ENCODE results near the gene PUDP.

PUDP gene

DNA sequence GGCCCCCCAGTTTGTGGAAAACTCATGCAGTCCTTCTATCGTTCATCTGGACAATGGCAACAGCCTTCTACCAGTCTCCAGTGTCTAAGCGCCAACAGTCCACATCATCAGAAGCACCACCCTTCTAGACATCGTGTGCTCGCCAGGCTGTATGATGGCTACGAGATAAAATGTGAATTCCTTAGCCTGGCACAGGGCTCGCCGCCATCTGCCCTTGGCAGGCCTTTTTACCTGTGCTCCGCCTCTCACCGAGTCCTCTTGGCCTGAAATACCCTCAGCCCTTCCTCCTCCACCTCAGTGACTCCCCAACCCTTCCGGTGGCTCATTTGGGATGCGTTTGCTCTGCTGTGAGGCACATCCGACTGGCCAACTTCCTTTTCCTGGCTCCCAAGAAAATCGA lies 16.3 kb downstream of the PUDP start:
- no peak for DNase-seq (ENCODE audit: low read depth)
- no peak overlapping the region for H3K4me3 ChIP-seq (ENCODE audit: low read depth, low read length)
- in situ Hi-C loops (cut with HindIII; ENCODE audit: low sequenced_read_pairs), result no loop called here
- TF ChIP-seq, protein P1, sequence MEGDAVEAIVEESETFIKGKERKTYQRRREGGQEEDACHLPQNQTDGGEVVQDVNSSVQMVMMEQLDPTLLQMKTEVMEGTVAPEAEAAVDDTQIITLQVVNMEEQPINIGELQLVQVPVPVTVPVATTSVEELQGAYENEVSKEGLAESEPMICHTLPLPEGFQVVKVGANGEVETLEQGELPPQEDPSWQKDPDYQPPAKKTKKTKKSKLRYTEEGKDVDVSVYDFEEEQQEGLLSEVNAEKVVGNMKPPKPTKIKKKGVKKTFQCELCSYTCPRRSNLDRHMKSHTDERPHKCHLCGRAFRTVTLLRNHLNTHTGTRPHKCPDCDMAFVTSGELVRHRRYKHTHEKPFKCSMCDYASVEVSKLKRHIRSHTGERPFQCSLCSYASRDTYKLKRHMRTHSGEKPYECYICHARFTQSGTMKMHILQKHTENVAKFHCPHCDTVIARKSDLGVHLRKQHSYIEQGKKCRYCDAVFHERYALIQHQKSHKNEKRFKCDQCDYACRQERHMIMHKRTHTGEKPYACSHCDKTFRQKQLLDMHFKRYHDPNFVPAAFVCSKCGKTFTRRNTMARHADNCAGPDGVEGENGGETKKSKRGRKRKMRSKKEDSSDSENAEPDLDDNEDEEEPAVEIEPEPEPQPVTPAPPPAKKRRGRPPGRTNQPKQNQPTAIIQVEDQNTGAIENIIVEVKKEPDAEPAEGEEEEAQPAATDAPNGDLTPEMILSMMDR (IDR thresholded peaks at IDR 0.05; ENCODE audit: low read depth, low read length, missing control alignments), result no peak

DNA sequence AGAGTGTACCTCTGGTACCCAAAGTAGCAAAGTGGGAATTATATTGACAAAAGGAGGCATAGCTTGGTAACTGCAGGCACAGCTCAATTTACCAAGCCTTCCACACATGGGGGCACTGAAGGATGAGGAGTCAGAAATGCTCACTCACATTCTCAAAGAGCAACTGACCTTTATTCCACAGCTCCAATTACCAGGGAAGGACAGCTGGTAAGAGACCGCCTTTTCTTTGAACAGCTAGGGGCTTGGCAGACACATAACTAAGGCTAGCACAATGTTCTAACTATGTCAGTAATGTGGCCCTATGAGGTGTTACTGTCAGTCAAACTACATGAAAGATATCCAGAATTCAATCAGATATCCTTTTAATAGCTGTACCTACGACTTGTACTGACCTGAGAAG lies 20.9 kb downstream of the PUDP start:
- TF ChIP-seq, protein P1 (IDR thresholded peaks at IDR 0.05; ENCODE audit: low read depth, low read length, missing control alignments), result no peak
- in situ Hi-C loops (cut with HindIII; ENCODE audit: low sequenced_read_pairs), result no loop called here
- no peak for DNase-seq (ENCODE audit: low read depth)

DNA sequence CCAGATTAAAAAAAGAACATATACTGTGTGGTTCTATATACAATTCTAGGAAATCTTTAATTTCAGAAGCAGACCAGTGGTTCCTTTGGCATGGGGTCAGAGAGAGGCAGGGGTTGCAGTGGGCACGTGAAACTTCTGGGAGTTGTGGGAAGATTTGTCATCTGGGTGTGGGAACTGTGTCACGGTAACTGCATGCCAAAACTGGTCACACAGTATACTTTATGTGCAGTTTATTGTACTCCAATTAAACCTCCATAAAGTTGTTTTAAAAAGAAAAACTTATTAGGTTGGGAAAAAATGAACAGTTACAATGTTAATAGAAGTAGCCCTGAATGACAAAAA lies 27.1 kb downstream of the PUDP start:
- DNase-seq (ENCODE audit: low read depth), result no peak
- no peak overlapping the region for H3K4me3 ChIP-seq (ENCODE audit: low read depth, low read length)
- in situ Hi-C loops (cut with HindIII; ENCODE audit: low sequenced_read_pairs), result no loop called here
- TF ChIP-seq, protein P1 (IDR thresholded peaks at IDR 0.05; ENCODE audit: low read depth, low read length, missing control alignments), result no peak

More for the DNA sequence above, 20.9 kb downstream of the PUDP start:
- H3K4me3 ChIP-seq (ENCODE audit: low read depth, low read length), result no peak overlapping the region

DNA sequence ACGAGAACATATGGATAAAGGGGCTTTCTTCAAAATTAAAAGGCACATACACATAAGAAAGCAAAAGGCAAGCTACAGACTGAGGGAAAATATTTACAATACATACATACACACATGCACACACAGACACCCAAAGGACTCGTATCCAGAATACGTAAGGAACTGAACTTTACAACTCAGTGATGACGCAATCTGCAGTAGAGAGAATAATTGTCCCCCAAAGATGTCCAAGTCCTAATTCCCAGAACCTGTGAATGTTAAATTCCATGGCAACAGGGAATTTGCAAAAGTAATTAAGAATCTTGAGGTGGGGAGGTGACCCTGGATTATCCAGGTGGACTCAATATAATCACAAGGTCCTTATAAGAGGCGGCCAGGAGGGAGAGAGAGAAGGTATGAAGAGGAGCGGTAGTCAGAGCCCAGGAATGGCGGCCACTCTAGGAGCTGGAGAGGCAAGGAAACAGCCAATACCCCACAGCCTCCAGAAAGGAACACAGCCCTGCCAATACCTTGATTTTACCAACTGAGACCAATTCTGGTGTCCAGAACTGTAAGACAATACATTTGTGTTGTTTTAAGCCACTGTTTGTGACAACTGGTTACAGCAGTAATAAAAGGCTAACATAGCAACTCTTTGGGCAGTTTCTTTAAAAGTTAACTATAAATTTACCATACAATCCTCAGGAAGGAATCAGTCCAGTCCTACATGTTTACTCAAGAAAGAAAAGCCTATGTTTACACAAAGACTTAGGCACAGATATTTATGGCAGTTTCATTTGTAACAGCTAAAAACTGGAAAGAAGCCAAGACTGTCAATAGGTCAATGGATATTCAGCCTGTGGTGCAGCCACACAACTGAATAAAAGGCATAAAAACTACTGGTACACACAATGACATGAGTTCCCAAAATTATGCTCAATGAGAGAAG lies 27.7 kb downstream of the PUDP start:
- TF ChIP-seq, protein P1 (IDR thresholded peaks at IDR 0.05; ENCODE audit: low read depth, low read length, missing control alignments), result no peak
- in situ Hi-C loops (cut with HindIII; ENCODE audit: low sequenced_read_pairs), result no loop called here
- DNase-seq (ENCODE audit: low read depth), result peak; percentile 29
- H3K4me3 ChIP-seq (ENCODE audit: low read depth, low read length), result no peak overlapping the region

DNA sequence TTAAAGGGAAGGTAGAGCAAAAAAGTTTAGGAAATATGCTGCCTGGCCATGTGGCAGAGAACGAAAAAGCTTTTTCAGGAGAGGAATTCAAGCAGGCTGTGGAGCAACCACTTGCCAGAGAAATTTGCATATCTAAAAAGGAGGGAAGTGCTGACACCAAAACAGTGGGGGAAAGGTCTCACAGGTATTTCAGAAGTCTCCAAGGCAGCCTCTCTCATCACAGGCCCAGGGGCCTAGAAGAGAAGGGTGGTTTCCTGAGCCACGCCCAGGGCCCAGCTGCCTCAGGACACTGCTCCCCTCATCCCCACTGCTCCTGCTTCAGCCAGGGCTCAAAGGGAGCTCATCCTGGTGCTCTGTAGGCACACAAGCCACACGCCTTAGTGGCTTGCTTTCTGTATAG lies 30.4 kb downstream of the PUDP start:
- TF ChIP-seq, protein P1 (IDR thresholded peaks at IDR 0.05; ENCODE audit: low read depth, low read length, missing control alignments), result no peak
- in situ Hi-C loops (cut with HindIII; ENCODE audit: low sequenced_read_pairs), result no loop called here
- no peak for DNase-seq (ENCODE audit: low read depth)
- H3K4me3 ChIP-seq (ENCODE audit: low read depth, low read length), result no peak overlapping the region

DNA sequence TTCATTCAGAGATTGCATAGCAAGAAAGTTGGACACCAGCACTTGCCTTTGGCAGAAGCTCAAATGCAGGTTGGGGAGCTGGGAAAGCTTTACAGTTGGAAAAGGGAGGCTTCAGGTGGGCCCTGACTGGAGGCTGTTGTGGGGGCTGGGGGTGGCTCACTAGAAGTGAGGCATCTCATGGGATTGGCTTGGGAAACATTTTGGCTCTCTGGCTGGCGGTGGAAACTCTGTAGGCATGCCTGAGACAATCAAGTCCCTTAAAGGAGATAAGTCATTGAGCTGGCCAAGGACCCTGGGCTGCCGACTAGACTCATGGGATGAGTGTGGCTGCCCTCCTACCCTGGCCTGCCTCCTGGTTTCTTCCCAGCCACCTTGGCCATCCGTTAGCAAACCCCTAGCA lies 31.9 kb downstream of the PUDP start:
- in situ Hi-C loops (cut with HindIII; ENCODE audit: low sequenced_read_pairs), result no loop called here
- TF ChIP-seq, protein P1 (IDR thresholded peaks at IDR 0.05; ENCODE audit: low read depth, low read length, missing control alignments), result no peak
- no peak overlapping the region for H3K4me3 ChIP-seq (ENCODE audit: low read depth, low read length)
- no peak for DNase-seq (ENCODE audit: low read depth)

Measured in astrocyte of the cerebellum (primary cell).